GM19438 (cell line): ENCODE results near the gene AQP11.
"Not testable (repeated sequence)": the region's sequence is repeated elsewhere in the genome, so short reads cannot be mapped to it uniquely, and the experiment has no call there.

ENCODE experiments used
- ATAC-seq: cut with Tn5 transposase; IDR thresholded peaks from one replicate; pipeline ENCODE4 v1.9.1; 2021; ENCODE audit warnings: low read depth; ENCODE audit not compliant: unreplicated experiment

AQP11 gene, protein sequence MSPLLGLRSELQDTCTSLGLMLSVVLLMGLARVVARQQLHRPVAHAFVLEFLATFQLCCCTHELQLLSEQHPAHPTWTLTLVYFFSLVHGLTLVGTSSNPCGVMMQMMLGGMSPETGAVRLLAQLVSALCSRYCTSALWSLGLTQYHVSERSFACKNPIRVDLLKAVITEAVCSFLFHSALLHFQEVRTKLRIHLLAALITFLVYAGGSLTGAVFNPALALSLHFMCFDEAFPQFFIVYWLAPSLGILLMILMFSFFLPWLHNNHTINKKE

DNA sequence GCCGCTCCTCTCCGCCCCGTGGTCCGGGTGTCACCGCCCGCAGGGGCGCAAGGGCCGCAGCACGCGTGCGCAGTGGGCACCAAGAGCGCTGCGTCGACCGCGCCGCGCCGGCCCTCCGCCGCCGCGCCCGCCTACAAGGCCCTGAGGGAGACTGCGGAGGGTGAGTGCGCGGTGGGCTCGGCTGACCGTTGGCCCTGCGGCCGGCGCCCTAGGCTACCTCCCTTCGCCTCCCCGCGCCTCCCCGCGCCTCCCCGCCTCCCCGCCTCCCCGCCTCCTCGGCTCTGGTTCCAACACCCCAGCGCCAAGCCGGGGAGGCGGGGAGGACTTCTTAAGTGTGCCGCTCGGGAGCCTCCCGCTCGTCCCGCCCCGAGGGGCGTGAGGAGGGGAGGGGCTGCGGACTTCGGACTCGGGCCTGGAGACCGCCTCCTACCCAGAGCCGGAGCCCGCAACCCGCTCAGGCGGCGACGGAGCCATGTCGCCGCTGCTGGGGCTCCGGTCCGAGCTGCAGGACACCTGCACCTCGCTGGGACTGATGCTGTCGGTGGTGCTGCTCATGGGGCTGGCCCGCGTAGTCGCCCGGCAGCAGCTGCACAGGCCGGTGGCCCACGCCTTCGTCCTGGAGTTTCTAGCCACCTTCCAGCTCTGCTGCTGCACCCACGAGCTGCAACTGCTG is at the start of gene AQP11:
Gene AQP11, plus strand, starts transcription at position 433 of the 673 bp plus-strand sequence. Its CDS starts 40 bp downstream, at position 473.
- peak; percentile 86 for ATAC-seq

DNA sequence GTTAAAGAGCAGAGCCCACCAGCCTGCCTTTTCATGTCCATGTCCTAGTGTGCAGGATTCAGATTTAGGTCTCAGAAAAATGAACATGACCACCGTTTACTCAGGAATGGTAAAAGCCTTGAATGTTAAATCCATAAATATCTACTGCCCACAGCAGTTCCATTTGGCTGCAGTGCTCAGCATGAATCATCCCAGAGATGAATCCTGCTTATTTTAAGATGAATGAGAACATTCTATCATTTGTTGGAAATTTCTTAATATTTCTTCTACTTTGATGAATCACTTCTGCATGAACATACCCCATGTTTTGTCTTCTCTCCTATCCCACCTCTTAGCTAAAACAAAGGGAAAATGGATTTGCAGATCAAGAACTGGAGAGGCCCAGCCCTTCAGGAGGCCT is 47.5 kb upstream of the AQP11 start:
- no peak for ATAC-seq

DNA sequence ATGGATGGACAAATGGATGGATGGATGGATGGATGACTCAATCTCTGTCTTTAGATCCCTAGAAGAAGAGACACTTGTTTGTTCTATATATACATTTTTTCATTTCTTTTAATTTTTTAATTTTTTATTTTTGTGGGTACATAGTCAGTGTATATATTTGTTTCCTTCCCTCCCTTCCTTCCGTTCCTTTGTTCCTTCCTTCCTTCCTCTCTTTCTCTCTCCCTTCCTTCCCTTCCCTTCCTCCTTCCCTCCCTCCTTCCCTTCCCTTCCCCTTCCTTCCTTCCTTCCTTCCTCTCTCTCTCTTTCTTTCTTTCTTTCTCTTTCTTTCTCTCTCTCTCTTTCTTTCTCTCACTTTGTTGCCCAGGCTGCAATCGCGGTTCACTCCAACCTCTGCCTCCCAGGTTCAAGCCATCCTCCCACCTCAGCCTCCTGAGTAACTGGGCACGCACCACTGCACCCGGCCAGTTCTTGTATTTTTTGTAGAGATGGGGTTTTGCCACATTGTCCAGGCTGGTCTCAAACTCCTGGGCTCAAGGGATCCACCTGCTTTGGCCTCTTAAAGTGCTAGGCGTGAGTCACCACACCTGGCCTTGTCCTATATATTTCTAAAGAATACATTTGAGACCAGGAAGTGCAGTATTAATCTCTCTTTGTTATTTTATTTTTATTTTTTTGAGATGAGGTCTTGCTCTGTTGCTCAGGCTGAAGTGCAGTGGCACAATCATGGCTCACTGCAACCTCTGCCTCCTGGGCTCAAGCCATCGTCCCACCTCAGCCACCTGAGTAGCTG is 42.5 kb upstream of the AQP11 start:
- no peak for ATAC-seq

DNA sequence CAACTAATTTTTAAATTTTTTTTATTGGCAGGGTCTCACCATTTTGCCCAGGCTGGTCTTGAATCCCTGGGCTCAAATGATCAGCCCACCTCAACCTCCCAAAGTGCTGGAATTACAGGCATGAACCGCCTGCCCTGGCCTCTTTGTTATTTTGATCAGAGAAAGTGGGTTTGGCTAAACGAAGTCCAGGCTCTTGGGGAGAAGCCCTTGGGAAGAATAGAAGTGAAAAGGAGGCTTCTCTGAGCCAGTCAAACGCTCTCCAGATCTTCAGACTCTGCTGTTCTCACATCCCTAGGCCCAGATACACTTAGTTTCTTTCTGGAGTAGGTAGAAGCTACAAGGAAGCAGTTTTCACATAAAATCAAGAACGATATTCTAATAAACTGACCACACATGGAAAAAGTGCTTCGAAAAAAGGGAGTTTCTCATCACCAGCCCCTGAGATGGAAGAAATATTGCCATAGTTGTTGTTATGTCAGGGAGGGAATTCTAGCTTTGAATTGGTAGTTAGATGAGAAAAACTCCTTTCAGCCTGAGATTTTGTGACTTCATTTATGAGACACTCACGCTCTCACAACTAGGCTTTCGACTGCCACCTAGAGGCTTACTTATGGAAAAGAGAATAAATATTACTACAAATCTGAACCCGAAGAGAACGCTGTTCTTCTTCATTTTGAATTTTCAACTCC is 41.7 kb upstream of the AQP11 start:
- ATAC-seq: no peak

DNA sequence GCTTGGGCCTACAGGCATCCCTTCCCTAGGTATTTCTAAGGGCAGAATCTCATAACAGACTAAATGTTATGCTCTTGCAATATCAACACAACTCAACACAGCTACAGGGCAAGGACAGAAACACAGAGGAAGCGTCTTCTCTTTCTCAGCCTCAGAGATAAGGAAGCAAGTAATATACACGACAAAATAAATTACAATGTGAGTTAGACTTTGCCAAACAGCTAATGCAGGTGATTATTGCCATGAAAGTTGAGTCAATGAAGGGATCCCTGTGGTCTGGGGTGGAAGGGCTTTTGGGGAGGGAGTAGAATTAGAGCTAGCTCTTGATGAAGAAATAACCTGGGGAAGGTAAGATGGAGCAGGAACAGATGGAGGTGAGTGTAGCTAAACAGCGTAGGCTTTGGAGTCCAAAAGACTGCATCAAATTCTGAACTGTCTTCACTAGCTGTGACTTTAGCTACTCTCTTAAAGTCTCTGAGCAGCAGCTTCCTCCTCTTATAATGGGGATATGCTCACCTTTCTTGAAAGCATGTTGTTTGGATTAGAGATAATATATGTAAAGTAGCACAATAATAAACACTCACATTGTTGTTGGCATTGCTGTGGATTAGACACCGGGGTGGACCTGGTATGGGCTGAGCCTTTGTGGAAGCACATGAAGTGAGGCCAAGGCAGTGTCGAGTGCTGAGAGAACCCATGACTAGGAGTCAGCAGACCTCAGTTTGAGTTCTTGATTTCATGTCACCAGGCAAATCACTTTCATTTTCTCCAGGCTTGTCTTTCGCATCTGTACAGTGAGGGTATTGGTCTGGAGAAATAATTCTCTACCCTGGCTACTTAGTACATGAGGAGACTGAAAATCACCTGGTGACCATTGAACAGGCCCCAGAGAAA is 41.0 kb upstream of the AQP11 start:
- no peak for ATAC-seq

DNA sequence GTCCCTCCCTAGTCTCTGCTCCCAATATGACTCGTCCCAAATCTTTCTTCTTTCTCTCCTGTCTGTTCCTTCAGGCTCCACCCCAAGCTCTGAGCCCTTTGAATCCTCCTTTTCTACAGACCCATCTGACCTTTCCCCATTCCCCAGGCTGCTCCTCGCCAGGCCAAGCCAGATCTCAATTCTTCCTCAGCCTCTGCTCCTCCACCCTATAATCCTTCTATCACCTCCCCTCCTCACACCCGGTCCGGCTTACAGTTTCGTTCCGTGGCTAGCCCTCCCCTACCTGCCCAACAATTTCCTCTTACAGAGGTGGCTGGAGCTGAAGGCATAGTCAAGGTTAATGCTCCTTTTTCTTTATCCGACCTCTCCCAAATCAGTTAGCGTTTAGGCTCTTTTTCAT is 38.3 kb upstream of the AQP11 start:
- not testable (repeated sequence) for ATAC-seq

DNA sequence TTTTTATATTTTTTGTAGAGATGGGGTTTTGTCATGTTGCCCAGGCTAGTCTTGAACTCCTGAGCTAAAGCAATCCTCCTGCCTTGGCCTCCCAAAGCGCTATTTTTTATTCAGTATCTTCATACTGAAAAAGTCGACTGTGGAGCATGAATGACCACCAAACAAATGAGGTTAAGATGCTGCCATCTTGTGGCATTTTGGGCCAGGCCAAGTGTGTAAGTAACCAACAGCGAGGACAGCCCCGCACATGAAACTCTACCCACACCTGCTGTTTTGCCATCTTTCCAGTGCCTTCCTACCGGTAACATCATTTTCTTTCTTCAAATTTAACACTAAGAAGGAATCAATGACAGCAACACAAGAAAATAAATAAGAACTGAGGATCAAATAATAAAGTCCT is 32.2 kb upstream of the AQP11 start:
- no peak for ATAC-seq

DNA sequence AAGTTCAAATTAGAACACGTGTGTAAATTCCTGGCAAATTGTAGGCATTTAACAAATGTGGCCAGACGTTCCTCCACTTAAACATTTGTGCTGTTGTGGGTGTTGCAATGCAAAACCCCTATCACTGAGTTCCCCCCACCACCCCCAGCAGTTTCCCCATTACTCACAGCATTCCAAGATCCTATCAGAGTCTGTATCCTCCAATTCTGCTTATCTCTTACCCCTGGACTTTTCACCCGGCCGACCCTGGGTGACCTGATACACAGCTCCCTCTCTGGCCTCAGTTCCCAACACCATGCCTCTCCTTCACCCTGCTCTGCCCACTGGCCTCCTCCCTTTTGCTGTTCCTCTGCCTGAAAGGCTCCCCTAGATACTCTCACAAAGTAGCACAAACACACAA is 31.4 kb upstream of the AQP11 start:
- ATAC-seq: no peak

DNA sequence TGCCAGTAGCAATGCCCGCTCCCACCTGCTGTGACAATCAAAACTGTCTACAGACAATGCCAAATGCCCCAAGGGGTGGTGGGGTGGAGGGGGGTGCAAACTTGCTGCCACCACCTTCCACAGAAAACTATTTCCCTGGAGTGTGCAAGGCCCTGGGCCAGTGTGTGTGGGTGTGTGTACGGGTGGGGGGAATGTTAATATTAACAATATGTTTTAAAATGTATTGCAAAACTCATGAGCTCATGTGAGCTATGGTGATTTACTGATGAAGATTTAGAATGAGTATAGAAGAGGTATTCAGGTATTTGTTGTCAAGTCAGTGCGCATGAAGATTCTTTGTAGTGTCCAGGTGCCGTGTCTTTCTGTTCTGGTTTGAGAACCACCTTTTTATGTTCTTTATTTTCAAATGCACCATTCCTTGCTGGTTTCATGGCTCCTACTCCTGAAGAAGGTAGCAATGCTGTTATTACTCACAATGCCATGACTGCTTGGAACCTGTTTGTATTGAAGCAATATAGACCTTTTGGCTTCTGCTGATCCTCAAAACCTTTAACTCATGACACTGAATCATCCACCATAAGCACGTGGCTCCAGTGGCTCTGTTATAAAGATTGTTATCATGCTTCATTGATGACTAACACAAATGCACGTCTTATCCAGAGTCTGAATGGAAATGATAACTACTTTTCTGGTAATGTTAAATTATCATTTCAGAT is 29.9 kb upstream of the AQP11 start:
- ATAC-seq: no peak

DNA sequence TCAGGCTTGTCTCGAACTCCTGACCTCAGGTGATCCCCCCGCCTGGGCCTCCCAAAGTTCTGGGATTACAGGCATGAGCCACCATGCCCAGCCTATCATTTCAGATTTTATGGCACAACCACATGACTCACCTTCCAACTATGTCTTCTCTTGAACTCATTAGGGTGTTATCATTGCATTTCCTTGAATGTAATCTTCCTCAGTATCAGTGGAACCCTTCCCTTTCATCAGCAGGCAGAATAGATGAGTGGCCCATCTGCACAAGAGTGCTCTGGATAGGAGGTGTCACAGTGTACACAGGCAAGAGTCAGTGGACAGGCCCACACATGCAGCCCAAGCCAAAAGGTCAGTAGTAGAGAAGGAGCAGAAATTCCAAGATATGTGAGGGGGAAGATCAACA is 29.1 kb upstream of the AQP11 start:
- ATAC-seq: no peak

DNA sequence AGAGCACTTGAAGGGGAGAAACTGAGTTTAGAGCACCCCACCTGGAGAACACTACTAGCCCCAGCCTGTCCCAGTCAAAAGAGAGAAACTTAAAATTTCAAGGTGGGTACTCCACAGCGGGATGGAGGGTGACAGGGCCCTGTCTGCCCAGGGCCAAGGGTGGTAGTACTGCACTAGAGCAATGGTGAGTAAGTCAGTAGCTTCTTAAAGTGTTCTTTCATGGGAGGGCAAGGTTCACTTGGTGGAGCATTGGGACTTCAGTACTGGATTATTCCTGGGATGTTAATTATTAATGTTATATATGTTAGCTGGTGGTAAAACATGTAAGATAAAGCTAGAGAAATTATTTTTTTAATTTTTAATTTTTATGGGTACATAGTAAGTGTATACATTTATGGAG is 28.5 kb upstream of the AQP11 start:
- no peak for ATAC-seq

DNA sequence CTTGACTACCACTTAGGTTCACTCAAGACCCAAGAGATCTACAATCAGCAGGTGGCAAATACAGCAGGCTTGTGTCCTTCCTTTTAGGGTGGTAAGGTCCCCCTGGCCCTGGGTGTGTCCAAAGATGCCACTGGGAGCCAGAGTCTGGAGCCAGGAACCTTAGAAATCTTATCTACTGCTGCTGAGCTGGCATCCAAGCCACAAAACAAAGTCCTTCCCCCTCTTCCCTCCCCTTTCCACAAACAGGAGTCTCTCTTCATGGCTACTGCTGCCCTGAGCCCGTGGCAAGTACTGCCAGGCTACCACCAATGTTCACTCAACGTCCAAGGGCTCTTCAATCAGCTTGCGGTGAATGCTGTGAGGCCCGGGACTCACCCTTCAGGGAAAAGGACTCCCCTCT is 21.4 kb upstream of the AQP11 start:
- ATAC-seq: no peak

DNA sequence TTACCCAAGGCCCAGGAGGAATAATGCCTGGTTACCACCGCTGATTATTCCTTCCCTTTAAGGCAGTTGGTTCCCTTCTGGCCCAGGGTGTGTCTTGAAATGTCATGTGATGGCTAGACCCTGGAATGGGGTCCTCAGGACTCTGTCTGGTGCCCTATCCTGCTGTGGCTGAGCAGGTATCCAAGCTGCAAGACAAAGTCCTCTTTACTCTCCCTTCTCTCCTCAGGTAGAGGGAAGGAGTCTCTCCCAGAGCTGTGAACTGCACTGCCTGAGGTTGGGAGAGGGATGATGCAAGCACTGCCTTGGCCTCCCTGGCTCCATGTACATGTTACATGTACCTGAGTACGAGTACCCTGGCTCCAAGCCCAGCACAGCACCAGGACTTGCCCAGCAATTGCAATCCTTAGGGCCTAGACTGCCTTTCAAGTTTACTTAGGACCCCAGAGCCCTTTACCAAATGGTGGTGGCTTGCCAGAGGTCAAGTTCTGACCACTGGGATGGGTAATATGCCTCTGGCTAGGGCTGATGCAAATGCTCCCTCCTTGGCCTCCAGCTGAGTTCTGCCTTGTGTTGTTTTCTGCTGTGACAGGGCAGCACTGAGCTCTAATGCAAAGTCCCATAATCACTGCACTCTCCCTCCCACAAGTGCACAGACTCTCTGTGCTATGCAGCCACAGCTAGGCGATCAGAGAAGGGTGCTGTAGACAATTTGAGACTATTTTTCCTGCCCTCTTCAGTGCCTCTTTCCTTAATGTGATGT is 20.7 kb upstream of the AQP11 start:
- no peak for ATAC-seq

DNA sequence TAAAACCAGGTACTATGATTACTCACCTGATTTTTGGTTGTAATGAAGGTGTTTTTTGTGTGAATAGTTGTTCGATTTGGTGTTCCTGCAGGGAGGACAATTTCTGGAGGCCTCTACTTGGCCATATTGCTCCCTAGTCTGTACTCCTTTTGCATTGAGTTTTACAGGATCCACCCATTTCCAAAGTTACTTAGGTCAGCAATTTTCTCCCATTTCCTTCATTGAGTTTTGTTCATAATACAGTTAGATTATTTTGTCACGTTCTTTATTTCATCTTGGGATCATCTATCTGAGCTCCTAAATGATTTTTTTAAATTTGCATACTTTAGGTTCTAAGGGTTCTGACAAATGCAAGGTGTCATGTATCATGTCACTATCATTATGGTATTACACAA is 20.1 kb upstream of the AQP11 start:
- ATAC-seq: no peak

DNA sequence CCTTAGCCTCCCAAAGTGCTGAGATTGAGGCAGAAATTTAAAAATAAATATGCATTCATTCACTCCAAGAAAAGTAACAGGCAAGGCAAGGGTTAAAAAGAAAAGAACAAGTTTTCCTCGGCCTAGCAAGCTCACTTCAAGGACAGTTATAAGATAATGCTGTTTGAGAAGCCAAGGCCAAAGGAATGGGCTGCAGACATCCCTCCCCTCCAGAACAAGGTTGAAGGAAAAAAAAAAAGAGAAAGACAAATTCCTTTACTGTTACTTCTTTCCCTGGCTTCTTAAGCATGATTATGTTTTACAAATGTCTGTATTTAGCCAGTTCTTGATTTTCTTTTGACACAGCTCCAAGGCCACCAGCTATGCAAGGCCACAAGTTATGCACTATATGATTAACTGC is 18.9 kb upstream of the AQP11 start:
- not testable (repeated sequence) for ATAC-seq

DNA sequence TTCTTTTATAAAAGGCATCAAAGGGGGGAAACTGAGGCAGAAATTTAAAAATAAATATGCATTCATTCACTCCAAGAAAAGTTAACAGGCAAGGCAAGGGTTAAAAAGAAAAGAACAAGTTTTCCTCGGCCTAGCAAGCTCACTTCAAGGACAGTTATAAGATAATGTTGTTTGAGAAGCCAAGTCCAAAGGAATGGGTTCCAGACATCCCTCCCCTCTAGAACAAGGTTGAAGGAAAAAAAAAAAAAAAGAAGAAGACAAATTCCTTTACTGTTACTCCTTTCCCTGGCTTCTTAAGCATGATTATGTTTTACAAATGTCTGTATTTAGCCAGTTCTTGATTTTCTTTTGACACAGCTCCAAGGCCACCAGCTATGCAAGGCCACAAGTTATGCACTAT is 14.3 kb upstream of the AQP11 start:
- ATAC-seq: not testable (repeated sequence)

DNA sequence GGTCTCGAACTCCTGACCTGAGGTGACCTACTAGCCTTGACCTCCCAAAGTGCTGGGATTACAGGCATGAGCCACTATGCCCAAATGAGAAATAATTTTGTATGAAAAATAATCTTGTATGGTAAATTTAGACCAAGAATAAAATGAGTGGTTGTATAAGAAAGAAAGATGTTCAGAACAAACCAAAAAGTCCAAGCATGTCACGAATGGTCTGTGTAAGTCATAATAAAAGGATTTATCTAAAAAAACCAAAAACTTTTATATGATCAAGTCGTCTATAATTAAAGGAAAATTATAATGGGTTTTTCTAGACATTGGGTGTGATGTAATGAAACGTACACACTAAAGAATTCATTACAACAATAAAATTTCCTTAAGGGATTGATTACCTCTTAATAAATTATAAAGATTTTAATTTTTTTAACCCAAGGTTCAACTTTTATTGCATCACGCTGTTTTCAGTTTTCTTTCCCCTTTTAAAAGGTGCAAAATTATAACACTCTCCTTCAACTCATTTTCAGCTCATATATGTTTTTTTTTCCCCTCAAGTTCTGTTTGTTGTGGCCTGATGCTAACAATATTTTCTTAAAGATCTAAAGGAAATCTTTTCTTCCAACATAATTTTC is 8.9 kb upstream of the AQP11 start:
- ATAC-seq: no peak

DNA sequence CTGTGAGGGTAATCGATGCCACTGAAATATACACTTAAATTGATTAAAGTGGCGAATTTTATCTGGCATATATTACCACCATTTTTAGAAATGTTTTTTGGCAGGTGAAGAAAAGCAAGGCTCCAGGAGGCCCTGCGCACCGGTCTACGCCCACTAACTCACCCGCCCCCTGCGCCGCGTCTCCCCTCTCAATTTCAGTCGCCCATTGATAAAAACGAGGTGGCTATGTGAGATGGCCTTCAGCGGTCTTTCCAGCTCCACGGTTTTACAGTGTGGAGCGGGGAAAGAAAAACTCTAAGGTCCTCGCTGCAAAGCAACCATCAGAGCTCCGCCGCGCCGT is 602 bp upstream of the AQP11 start:
- peak; percentile 24 for ATAC-seq
